Fibroblast of gingiva (primary cell): ENCODE measurements around the gene SNX5.

ENCODE experiments used
- DNase-seq: peaks from one replicate; pipeline ENCODE4 v3.0.0-alpha.2; 2011; ENCODE audit warnings: low read depth

The SNX5 gene

GRCh38 chr20:17968366-17969277 lies at the start of gene SNX5, which contains the start of gene MGME1:
SNX5 (minus strand) TSS chr20:17968794; CDS start chr20:17968425, 369 bp downstream.
MGME1 (plus strand) TSS chr20:17969018; CDS start chr20:17969860, 842 bp downstream.
- peak; percentile 100 for DNase-seq

- no peak for DNase-seq
Measured at GRCh38 chr20:18018100-18018499, 49.5 kb upstream of the SNX5 start.

GRCh38 chr20:18016772-18017171 lies 48.2 kb upstream of the SNX5 start:
- no peak for DNase-seq

- no peak for DNase-seq
Measured at GRCh38 chr20:18014411-18014810, 45.8 kb upstream of the SNX5 start.

- no peak for DNase-seq
Measured at GRCh38 chr20:18012901-18013300, 44.3 kb upstream of the SNX5 start.

GRCh38 chr20:18011951-18012645 lies 43.5 kb upstream of the SNX5 start:
- DNase-seq = no peak

- DNase-seq = no peak
Measured at GRCh38 chr20:18011482-18011881, 42.9 kb upstream of the SNX5 start.

GRCh38 chr20:18009116-18009515 lies 40.5 kb upstream of the SNX5 start:
- DNase-seq = no peak

- DNase-seq = peak; percentile 9
Measured at GRCh38 chr20:18007534-18008292, 39.1 kb upstream of the SNX5 start.

- no peak for DNase-seq
Measured at GRCh38 chr20:18006684-18007083, 38.1 kb upstream of the SNX5 start.

- no peak for DNase-seq
Measured at GRCh38 chr20:18005990-18006364, 37.4 kb upstream of the SNX5 start.

- no peak for DNase-seq
Measured at GRCh38 chr20:18005170-18005989, 36.8 kb upstream of the SNX5 start.

GRCh38 chr20:18004384-18005031 lies 35.9 kb upstream of the SNX5 start:
- DNase-seq = peak; percentile 83

GRCh38 chr20:18003897-18004296 lies 35.3 kb upstream of the SNX5 start:
- no peak for DNase-seq

GRCh38 chr20:18001131-18001921 lies 32.7 kb upstream of the SNX5 start:
- DNase-seq = peak; percentile 91

GRCh38 chr20:17999566-17999965 lies 31.0 kb upstream of the SNX5 start:
- no peak for DNase-seq

GRCh38 chr20:17998446-17998845 lies 29.9 kb upstream of the SNX5 start:
- DNase-seq = no peak

- DNase-seq = peak; percentile 65
Measured at GRCh38 chr20:17995967-17996819, 27.6 kb upstream of the SNX5 start.

GRCh38 chr20:17993546-17993945 lies 25.0 kb upstream of the SNX5 start:
- DNase-seq = no peak
